Small intestine (tissue), 7 donors: ENCODE data around the gene ASIC5. TPM values are rescaled to one million over a fixed set of nuclear protein-coding genes. Genes with fewer than 3 reads are reported as not detected.

ENCODE experiments used
- DNase-seq, 2 donors: peaks; one replicate each; pipeline versions ENCODE4 v3.0.0 to v3.0.0-alpha.2; 2013
- FAIRE-seq: peaks from 2 replicates; lab custom pipeline; 2012; peaks lifted over from hg19 to GRCh38; lab: Jason Lieb, UNC
- H3K27ac ChIP-seq, 3 donors: one replicate each; pipeline ENCODE4 v1.5.1; 2013; ENCODE audit warnings: low read length in 2 of 3, mild to moderate bottlenecking in 2 of 3, control low read depth in 1 of 3, inconsistent platforms in 1 of 3, low read depth in 1 of 3, moderate library complexity in 1 of 3
- H3K27me3 ChIP-seq, 3 donors: one replicate each; pipeline ENCODE4 v1.6.1; 2013; ENCODE audit warnings: low read length in 3 of 3, inconsistent platforms in 1 of 3; ENCODE audit not compliant: control insufficient read depth in 3 of 3, insufficient read depth in 3 of 3
- H3K36me3 ChIP-seq, 3 donors: one replicate each; pipeline ENCODE4 v1.6.1; 2013; ENCODE audit warnings: low read length in 3 of 3, inconsistent platforms in 1 of 3, low read depth in 1 of 3, mild to moderate bottlenecking in 1 of 3, moderate library complexity in 1 of 3; ENCODE audit not compliant: control insufficient read depth in 3 of 3, insufficient read depth in 2 of 3
- H3K4me1 ChIP-seq, 3 donors: one replicate each; pipeline ENCODE4 v1.6.1; 2013; ENCODE audit warnings: low read length in 2 of 3, inconsistent platforms in 1 of 3, low read depth in 1 of 3, mild to moderate bottlenecking in 1 of 3, moderate library complexity in 1 of 3; ENCODE audit not compliant: control insufficient read depth in 3 of 3, insufficient read depth in 2 of 3
- H3K4me3 ChIP-seq, 3 donors: one replicate each; pipeline ENCODE4 v1.5.1; 2013; ENCODE audit warnings: low read length in 3 of 3, control low read depth in 1 of 3, inconsistent platforms in 1 of 3, low read depth in 1 of 3, mild to moderate bottlenecking in 1 of 3, moderate library complexity in 1 of 3
- H3K9me3 ChIP-seq, 2 donors: one replicate each; pipeline ENCODE4 v1.6.1; 2013; ENCODE audit warnings: low read depth in 1 of 2, low read length in 1 of 2; ENCODE audit not compliant: control insufficient read depth in 2 of 2, insufficient read depth in 1 of 2
- WGBS, 3 donors: extraction: QIAGEN DNeasy Blood & Tissue Kit; methylation state at CpG; one replicate each; pipeline ENCODE4 v1.1.7; 2013; 5-methylcytosine and 5-hydroxymethylcytosine counted together
- polyA plus RNA-seq, 4 donors: library from polyadenylated mRNA; stranded (reverse) in 3 of 4; unstranded in 1 of 4; fragments of 200-250 nt in 3 of 4; fragments of 120-200 nt in 1 of 4; gene quantifications; one replicate each; pipeline versions ENCODE4 v1.2.1 to v1.2.3, GENCODE V29; 2013
- donor health status: healthy with polysubstance abuse.
- donor health status: control.
- donor health status: control.
- donor health status: Bipolar disorder and iron deficiency.
- donor health status: healthy.

The ASIC5 gene
- polyA plus RNA-seq, 4 donors: 1.0 TPM; not detected in 3

- Histone ChIP-seq H3K4me1 (no peaks in the 10 kb centered on the region), H3K27ac (no peak overlapping the region), H3K27me3 (no peaks in the 10 kb centered on the region), H3K36me3 (no peaks in the 10 kb centered on the region), H3K9me3 (no peaks in the 10 kb centered on the region), H3K4me3 (no peak overlapping the region)
- FAIRE-seq (no peak), DNase-seq (no peak)
Measured at GRCh38 chr4:155832664-155833063, 33.4 kb downstream of the ASIC5 start.

DNA sequence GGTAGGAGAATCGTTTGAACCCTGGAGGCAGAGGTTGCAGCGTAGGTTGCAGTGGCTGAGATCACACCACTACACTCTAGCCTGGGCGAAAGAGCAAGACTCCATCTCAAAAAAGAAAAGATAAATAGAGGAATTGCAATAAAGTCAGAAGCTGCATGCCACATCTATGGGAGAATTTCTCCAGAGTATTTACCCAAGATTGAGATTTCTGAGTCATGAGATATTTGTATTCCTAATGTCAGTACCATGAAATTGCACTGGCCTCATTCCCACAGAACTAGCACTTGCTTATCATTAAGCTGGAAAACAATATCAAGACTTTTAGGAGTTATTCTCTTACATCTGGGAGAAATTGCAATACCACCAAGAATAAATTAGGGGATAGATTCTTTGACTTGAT, 37.4 kb downstream of the ASIC5 start:
- FAIRE-seq: no peak
- 79 to 91% (median 91%) methylated on average over 3 of the region's 3 CpGs for WGBS, 3 donors

DNA sequence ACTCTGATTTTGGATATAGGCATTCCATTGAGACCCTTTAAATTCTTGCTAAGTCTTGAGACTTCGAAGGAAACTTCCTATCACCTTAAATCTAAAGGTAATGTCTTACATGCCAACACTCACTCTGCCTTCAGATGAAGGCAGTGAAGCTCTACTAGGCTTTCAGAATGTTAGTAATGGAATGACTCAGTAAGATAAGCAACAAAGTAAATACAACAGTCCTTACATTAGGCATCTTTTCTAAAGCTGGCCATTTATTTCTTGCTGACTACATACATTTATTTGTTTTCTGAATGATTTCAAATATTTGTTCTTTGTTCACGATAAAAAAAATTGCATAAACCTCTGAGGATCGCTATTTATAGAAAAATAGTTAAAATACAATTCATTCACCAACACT, 43.5 kb downstream of the ASIC5 start:
- no peaks in the 10 kb centered on the region for H3K36me3 ChIP-seq
- H3K27ac ChIP-seq: no peak overlapping the region
- DNase-seq (no peak), FAIRE-seq (no peak)
- no peaks in the 10 kb centered on the region for H3K9me3 ChIP-seq
- 28 to 62% (median 43%) methylated on average over 3 of the region's 3 CpGs for WGBS, 3 donors
- no peaks in the 10 kb centered on the region for H3K4me1 ChIP-seq
- no peak overlapping the region for H3K4me3 ChIP-seq
- H3K27me3 ChIP-seq: peaks cover 0 to 2% (median 0%) of the 10 kb centered on the region in 3 donors

More for the DNA sequence above, 37.4 kb downstream of the ASIC5 start:
- Histone ChIP-seq H3K9me3 (no peaks in the 10 kb centered on the region), H3K27ac (no peak overlapping the region), H3K36me3 (no peaks in the 10 kb centered on the region), H3K4me1 (no peaks in the 10 kb centered on the region), H3K27me3 (no peaks in the 10 kb centered on the region), H3K4me3 (no peak overlapping the region)
- no peak for DNase-seq

- Histone ChIP-seq H3K4me3 (no peak overlapping the region), H3K27ac (no peak overlapping the region), H3K4me1 (no peaks in the 10 kb centered on the region), H3K27me3 (peaks cover 0 to 2% (median 0%) of the 10 kb centered on the region in 3 donors), H3K36me3 (no peaks in the 10 kb centered on the region), H3K9me3 (no peaks in the 10 kb centered on the region)
- FAIRE-seq (no peak), DNase-seq (no peak)
- WGBS, 3 donors: 82 to 88% (median 85%) methylated on average over 4 of the region's 4 CpGs
Measured at GRCh38 chr4:155820887-155821518, 45.1 kb downstream of the ASIC5 start.

GRCh38 chr4:155819066-155819465, 47.0 kb downstream of the ASIC5 start:
- no peaks in the 10 kb centered on the region for H3K36me3 ChIP-seq
- WGBS, 3 donors: 27 to 62% (median 49%) methylated on average over 1 of the region's 1 CpG
- H3K4me1 ChIP-seq: no peaks in the 10 kb centered on the region
- no peak overlapping the region for H3K27ac ChIP-seq
- peaks cover 0 to 2% (median 0%) of the 10 kb centered on the region in 3 donors for H3K27me3 ChIP-seq
- no peak for DNase-seq
- H3K9me3 ChIP-seq: no peaks in the 10 kb centered on the region
- FAIRE-seq: no peak
- no peak overlapping the region for H3K4me3 ChIP-seq

DNA sequence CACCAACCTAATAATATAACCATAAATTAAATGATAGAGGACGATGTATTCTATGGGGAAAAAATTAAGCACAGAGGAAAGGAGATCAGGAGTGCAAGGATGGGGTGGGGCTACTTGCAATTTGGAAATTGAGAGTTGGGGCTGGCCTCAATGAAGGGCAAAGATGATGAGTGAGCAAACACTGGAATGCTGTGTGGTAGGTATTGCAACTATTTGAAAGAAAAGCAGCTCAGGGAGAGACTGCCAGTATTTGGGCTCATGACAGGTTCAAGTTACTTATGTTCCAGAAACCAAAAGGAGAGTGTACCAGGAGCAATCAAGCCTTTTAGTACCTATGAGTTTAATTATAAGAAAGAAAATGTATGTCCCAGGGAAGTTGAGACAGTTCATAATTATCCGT, 47.4 kb downstream of the ASIC5 start:
- peaks cover 0 to 2% (median 0%) of the 10 kb centered on the region in 3 donors for H3K27me3 ChIP-seq
- no peaks in the 10 kb centered on the region for H3K9me3 ChIP-seq
- no peaks in the 10 kb centered on the region for H3K4me1 ChIP-seq
- no peak overlapping the region for H3K4me3 ChIP-seq
- no peak for DNase-seq
- 91 to 96% (median 93%) methylated on average over 2 of the region's 2 CpGs for WGBS, 3 donors
- no peak for FAIRE-seq
- no peak overlapping the region for H3K27ac ChIP-seq
- no peaks in the 10 kb centered on the region for H3K36me3 ChIP-seq

GRCh38 chr4:155811083-155811482, 55.0 kb downstream of the ASIC5 start:
- Histone ChIP-seq H3K4me3 (no peak overlapping the region), H3K36me3 (no peaks in the 10 kb centered on the region), H3K4me1 (no peaks in the 10 kb centered on the region), H3K27ac (no peak overlapping the region), H3K27me3 (no peaks in the 10 kb centered on the region), H3K9me3 (no peaks in the 10 kb centered on the region)
- FAIRE-seq (no peak), DNase-seq (no peak)
- WGBS, 3 donors: 80 to 86% (median 84%) methylated on average over 2 of the region's 2 CpGs

DNA sequence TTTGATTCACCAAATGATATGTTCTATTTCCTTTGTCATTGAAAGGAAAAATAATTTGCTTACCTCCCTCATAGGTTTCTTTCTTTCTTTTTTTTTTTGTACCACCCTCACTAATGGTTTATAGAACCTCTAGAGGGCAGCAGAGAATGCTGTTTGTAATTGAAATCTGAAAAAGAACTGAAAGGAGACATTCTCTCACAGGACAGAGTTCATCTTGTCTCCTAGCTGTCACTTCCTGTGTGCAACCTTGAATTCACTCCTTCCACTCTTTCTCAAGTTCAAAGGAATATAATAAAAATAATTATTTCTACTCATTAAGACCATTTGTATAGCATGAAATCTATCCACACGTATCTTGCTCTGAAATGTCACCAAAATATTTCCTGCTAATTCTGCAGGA, 56.2 kb downstream of the ASIC5 start:
- no peak overlapping the region for H3K4me3 ChIP-seq
- no peak overlapping the region for H3K27ac ChIP-seq
- FAIRE-seq: no peak
- no peaks in the 10 kb centered on the region for H3K9me3 ChIP-seq
- H3K36me3 ChIP-seq: no peaks in the 10 kb centered on the region
- peak; percentile 81 to 85 for DNase-seq
- no peaks in the 10 kb centered on the region for H3K27me3 ChIP-seq
- WGBS, 3 donors: 59 to 78% (median 78%) methylated on average over 1 of the region's 1 CpG
- H3K4me1 ChIP-seq: no peaks in the 10 kb centered on the region

DNA sequence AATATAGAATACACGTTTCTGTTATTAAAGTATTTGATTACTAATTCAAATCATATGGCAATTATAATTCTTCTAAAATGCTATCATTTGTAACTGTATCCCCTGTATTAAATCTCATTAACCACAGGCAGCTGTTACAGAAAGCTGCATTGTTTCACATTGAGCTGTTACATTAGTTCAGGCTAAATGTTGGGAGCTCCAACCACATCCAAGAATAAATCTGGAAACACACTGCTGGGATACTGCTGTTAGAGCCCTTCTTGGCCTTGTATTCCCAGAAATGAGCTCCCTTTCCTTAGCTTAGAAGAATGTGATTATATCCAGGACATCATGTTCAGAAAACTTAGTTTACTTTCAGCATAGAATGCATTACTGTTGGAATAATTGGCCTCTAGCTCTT, 59.1 kb downstream of the ASIC5 start:
- FAIRE-seq (no peak), DNase-seq (no peak)
- Histone ChIP-seq H3K27ac (no peak overlapping the region), H3K4me3 (no peak overlapping the region), H3K9me3 (no peaks in the 10 kb centered on the region), H3K4me1 (no peaks in the 10 kb centered on the region), H3K27me3 (no peaks in the 10 kb centered on the region), H3K36me3 (no peaks in the 10 kb centered on the region)
- 42 to 57% (median 56%) methylated on average over 1 of the region's 1 CpG for WGBS, 3 donors
